Stimulated activated CD4-positive, alpha-beta T cell treated with anti-CD3 and anti-CD28 coated beads, Interleukin-1b, Interleukin-23, amount 100 ng/mL, for 4 hours (primary cell): ENCODE measurements around the gene COPG1.

Experiments used
- DNase-seq, 2 donors: peaks; one replicate each; pipeline ENCODE4 v3.0.0-alpha.2; 2020; ENCODE audit warnings: low read depth in 2 of 2

The COPG1 gene

DNA sequence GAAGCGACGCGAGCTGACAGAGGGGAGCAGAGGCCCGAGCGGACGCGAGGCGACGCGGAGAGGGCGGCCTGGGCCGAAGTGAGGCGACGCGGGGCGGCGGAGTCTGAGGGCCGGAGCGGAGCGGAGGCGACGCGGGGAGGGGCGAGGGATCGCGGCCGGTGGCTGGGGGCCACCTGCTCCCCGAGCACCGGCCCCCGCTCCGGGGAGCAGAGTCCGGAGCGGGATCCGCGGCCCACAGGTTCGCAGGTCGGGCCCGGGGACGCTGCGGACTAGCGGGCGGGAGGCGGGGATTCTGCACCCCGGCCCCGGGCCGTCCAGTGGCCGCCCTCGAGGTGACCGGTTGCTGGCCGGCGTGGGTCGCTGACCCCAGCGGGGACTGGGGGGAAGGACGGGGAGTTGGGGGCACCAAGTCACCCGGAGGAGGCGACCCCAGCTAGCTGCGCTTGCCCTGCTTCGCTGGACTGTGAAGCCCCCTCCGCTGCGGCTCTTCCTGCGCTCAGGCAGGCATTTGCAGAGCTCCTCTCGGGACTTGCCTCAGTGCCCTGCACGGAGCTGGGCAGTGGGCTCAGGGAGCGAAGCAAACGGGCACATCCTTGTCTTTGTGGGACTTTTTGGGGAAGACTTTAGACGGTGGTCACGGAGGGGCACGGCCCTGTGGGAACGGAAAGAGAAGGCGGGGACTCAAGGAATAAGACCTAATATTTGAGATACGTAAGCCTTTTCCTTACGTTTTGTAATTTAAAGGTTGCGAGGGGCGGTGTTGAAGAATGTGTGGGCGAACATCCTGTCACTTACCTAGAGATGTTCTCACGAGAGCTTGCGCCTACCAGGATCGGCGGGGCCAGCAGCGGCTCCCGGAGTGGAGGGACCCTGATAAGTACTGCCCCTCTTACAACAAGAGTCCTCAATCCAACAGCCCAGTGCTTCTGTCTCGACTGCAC lies 29.8 kb downstream of the COPG1 start:
- peak; percentile 31 to 37 for DNase-seq

DNA sequence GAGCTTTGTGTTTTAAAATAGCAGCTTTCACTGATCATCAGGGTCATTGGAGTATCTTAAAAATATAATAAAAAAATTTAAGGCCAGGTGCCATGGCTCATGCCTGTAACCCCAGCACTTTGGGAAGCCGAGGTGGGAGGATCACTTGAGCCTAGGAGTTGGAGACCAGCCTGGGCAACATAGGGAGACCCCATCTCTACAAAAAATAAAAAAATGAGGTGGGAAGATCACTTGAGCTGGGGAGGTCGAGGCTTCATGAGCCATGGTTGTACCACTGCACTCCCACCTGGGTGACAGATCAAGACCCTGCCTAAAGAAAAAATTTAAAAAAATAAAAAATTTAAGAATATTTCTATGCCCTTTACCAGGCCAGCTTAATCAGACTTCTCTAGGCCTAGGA lies 30.8 kb downstream of the COPG1 start:
- no peak for DNase-seq

- DNase-seq = no peak
Observed at GRCh38 chr3:129281726-129282125, 32.3 kb downstream of the COPG1 start.

DNA sequence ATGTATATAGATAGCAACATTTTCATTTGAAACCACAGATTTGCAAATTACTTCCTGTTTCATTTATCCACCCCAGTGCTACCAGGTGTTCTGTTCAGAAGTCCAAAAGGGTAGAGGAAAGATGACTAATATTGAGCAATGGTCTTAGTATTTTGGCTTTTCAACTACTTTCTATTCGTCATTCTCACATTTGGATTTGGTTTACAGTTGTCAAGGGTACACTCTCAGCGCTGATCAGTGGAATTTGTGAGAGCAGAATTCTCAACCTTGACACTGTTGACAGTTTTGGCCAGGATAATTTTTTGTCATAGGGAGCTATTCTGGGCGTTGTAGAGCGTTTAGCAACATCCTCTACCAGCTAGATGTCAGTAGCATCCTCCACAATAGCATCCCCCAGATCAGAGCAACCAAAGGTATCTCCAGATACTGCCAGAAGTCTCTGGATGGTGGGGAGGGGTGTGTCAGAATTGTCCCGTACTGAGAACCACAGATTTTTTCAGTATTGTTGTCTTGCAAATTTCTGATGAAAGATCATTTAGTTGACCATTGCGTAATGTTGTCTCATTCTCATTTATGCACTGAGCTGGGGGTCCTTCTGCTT lies 33.4 kb downstream of the COPG1 start:
- no peak for DNase-seq

DNA sequence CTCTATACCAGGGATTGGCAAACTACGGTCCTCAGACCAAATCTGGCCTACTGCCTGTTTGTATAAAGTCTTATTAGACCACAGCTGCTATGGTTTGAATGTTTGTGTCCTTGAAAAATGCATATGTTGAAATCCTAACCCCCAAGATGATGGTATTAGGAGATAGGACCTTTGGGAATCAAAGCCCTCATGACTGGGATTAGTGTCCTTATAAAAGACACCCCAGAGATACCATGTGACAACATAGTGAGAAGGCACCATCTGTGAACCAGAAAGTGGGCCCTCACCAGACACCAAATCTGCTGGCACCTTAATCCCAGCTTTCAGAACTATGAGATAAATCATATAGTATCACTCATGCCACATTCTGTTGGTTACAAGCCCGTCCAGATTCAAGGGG lies 36.7 kb downstream of the COPG1 start:
- DNase-seq = no peak

DNA sequence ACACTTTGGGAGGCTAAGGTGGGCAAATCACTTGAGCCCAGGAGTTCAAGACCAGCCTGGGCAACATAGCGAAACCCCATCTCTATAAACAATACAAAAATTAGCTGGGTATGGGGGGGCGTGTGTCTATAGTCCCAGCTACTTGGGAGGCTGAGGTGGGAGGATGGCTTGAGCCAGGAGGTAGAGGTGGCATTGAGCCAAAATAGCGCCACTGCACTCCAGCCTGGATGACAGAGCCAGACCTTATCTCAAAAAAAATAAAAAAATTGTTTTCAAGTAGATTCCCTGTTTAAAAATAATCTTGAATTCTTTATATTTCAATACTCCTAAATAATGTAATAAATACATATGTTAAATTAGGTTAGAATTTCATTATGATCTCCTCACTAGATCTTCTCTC lies 39.0 kb downstream of the COPG1 start:
- no peak for DNase-seq

GRCh38 chr3:129289201-129289921 lies 40.0 kb downstream of the COPG1 start:
- no peak for DNase-seq

GRCh38 chr3:129291236-129291886 lies 42.0 kb downstream of the COPG1 start:
- DNase-seq = no peak

DNA sequence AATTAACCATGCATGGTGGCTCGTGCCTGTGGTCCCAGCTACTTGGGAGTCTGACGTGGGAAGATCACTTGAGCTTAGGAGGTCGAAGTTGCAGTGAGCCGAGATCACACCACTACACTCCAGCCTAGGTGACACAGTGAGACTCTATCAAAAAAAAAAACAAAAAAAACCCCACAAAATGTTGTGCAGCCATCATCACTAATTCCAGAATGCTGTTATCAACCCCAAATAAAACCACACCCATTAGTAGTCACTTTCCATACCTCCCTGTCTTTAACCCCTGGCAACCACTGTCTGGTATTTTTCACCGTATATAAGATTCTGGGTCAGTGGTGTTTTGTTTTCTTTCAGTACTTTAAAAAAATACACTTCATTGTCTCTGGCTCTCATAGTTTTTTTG lies 45.9 kb downstream of the COPG1 start:
- no peak for DNase-seq

GRCh38 chr3:129304146-129304961 lies 54.9 kb downstream of the COPG1 start:
- DNase-seq = no peak

DNA sequence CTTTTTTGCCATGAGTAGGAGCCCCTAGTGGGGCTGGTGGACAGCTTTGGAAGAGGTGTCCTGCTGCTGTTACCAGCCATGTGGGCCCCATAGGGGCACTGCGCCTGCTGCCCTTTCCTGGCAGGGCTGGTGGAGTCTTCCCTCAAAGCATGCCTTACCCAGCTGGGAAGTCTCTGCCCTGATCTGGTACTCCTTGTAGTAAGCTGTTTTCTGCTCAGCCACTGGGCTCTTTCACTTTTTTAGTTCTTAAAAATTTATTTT lies 55.5 kb downstream of the COPG1 start:
- DNase-seq = no peak

DNA sequence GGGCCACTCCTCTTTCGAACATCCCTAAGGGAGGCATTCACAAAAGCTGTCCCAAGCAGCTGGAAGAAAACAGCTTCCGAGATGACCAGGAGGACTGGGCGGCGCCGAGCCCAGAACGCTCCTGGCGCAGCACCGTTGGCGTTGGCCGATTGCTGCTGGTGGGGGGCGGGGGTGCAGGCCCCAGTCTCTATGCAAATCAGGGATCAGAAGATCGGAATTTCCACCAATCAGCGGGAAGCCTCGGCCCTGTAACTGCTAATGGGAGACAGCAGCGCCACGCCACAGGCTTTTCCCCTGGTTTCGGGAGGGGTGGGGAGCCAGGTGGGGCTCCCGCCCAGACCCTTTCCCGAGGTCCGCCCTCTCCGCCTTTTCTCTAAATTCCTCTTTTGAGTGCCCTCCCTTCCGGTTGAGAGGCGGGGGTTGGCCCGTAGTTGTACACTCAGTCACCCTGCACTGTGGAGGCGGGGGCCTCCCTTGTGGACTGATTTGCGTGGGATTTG lies 56.2 kb downstream of the COPG1 start:
- peak in 1 of 2 donors; percentile 30 for DNase-seq

GRCh38 chr3:129308636-129309035 lies 59.2 kb downstream of the COPG1 start:
- DNase-seq = no peak

DNA sequence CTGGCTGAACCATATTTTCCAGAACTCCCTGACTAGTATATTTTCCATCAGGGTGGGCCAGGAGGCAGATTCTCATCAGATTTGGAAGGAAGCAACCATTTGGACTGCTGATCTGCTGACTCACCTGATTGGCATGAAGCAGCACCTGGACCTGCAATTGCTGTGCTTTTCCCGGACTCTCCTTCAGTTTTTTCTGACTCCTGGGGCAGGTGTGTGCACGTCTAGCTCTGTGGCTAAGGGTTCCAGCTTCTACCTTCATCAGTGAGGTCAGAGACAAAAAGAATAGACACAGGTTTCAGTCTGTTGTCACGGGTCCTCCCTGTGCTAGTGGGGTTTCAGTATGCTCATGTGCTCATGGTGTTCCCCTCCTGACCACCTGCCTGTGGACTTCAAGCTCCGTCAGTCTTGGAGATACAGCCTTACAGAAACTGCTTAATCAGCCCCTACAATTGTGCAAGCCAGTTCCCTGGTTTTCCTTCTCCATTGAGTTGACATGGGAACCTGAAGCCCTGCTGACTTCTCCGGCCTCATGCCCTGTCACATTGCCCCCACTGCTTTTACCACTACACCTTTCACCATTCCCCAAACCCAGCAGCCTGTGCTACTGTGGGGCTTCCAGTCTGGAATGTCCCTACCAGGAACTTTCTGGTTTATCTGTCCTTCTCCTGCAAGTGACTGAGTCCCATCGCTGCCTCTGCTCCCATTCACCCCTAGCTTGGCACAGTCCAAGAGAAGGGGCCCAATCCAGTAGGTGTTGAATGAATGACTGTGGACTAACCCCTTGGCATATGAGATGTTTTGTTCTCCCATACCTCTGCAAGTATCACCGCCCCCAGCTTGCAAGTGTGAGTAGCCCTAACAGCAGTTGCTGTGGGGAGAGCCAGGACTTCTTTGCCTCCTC lies 61.0 kb downstream of the COPG1 start:
- DNase-seq = no peak

GRCh38 chr3:129311054-129311902 lies 61.9 kb downstream of the COPG1 start:
- DNase-seq = no peak

DNA sequence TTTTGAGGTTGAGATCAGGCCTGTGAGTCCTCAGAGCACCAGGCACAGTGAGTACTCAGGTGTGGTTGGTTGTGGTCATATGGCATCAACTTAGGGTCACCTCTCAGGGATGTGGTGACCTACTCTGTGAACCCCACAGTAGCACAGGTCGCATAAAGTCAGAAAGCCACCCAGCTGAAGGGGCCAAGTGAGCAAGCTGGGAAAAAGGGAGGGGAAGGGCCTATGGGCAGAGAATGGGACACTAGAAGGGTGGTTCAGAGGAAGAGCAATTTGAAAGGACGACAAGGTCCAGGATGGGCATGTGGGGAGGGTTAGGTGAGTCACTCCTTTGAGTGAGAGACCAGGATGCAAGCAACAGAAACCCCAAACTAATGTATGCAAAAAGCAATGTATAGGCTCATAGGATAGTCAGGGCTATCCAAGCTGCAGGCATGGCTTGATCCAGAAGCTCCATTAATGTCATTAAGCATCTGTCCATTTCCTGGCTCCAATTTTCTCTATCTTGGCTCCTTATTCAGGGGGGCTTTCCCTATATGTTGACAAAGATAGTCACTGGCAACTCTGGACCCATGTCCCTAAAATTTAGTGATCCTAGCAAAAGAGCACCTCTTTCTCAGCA lies 62.7 kb downstream of the COPG1 start:
- no peak for DNase-seq

- no peak for DNase-seq
Observed at GRCh38 chr3:129312671-129313414, 63.4 kb downstream of the COPG1 start.

DNA sequence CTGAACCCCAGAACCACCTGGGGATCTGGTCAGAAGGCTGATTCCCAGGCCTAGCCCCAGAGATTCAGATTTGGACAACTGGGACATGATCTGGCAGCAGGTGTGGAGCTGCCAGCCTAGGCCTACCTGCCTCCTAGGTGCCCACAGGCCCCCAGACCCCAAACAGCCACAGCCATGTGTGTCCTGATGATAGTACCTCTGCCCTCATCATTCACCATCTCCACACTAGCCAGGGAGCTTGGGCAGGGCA lies 63.9 kb downstream of the COPG1 start:
- DNase-seq = no peak
